ENCODE results near the gene GMDS.

The GMDS gene

GRCh38 chr6:1878330-1878729, 367.1 kb downstream of the GMDS start:
- Histone ChIP-seq H3K27me3 (ENCODE audit: low read depth) (no peaks in the 10 kb centered on the region), H3K4me1 (peaks cover 9% of the 10 kb centered on the region), H3K9me3 (no peaks in the 10 kb centered on the region), H3K4me3 (no peak overlapping the region), H3K36me3 (replicated peaks) (no peaks in the 10 kb centered on the region)
- in situ Hi-C loops (cut with MboI; ENCODE audit: low sequenced_read_pairs): no loop called here
- no peak for DNase-seq (ENCODE audit: low spot score in 2 of 2)

- in situ Hi-C loops (cut with MboI; ENCODE audit: low sequenced_read_pairs): no loop called here
- Histone ChIP-seq H3K27me3 (ENCODE audit: low read depth) (no peaks in the 10 kb centered on the region), H3K9me3 (no peaks in the 10 kb centered on the region), H3K4me1 (peaks cover 16% of the 10 kb centered on the region), H3K4me3 (no peak overlapping the region), H3K36me3 (replicated peaks) (no peaks in the 10 kb centered on the region)
- no peak for DNase-seq (ENCODE audit: low spot score in 2 of 2)
Measured at GRCh38 chr6:1873781-1874180, 371.6 kb downstream of the GMDS start.

DNA sequence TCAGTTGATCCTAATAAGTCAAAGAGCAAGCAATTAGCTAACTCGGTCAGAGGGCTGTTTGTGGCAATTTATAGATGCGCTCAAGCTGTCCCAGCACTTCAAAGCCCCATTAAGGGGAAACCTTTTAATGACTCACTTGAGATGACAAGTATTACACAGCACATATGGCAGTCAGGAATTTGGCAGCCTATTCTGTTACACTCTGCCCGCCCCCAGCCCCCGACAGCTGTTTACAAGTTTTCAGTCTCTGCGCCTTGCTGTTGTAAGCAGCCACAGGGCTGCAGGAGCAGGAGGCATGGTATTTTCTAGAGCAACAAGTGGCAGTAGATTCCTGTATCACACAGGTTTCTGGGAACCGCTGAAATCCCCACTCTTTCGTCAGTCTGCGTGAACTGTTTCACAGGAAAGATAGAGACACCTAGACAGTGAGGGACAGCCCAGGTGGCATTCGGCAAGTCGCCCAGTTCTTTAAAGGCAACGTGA, 372.7 kb downstream of the GMDS start:
- Histone ChIP-seq H3K27me3 (ENCODE audit: low read depth) (no peaks in the 10 kb centered on the region), H3K4me3 (no peak overlapping the region), H3K4me1 (peaks cover 16% of the 10 kb centered on the region), H3K9me3 (no peaks in the 10 kb centered on the region), H3K36me3 (replicated peaks) (no peaks in the 10 kb centered on the region)
- DNase-seq (ENCODE audit: low spot score in 2 of 2): peak in 1 of 2 experiments; percentile 33
- in situ Hi-C loops (cut with MboI; ENCODE audit: low sequenced_read_pairs): no loop called here

- in situ Hi-C loops (cut with MboI; ENCODE audit: low sequenced_read_pairs): no loop called here
- Histone ChIP-seq H3K36me3 (replicated peaks) (no peaks in the 10 kb centered on the region), H3K4me3 (no peak overlapping the region), H3K27me3 (ENCODE audit: low read depth) (no peaks in the 10 kb centered on the region), H3K4me1 (peaks cover 16% of the 10 kb centered on the region), H3K9me3 (no peaks in the 10 kb centered on the region)
- no peak for DNase-seq (ENCODE audit: low spot score in 2 of 2)
Measured at GRCh38 chr6:1871724-1872315, 373.6 kb downstream of the GMDS start.

DNA sequence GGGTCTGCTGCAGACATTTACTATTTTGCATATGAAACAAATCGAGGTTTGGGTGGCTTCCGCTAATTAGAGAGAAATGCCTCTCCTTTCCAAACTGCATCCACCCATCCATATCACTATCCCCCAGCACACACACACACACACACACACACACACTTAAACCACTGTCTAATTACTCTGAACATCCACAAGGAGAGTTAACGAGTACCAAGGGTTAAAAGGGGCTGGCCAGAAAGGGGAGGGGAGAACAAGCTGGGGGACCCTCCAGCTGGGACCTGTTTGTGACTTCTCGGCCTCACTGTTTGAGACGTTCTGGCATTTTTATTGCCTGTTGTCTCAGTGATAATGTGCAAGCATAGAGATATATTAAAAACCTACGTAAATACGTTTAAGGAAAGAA, 374.5 kb downstream of the GMDS start:
- no peaks in the 10 kb centered on the region for H3K27me3 ChIP-seq (ENCODE audit: low read depth)
- no peaks in the 10 kb centered on the region for H3K9me3 ChIP-seq
- H3K4me1 ChIP-seq: peaks cover 17% of the 10 kb centered on the region
- no peak for DNase-seq (ENCODE audit: low spot score in 2 of 2)
- no peaks in the 10 kb centered on the region for H3K36me3 ChIP-seq (replicated peaks)
- H3K4me3 ChIP-seq: no peak overlapping the region
- in situ Hi-C loops (cut with MboI; ENCODE audit: low sequenced_read_pairs): no loop called here

DNA sequence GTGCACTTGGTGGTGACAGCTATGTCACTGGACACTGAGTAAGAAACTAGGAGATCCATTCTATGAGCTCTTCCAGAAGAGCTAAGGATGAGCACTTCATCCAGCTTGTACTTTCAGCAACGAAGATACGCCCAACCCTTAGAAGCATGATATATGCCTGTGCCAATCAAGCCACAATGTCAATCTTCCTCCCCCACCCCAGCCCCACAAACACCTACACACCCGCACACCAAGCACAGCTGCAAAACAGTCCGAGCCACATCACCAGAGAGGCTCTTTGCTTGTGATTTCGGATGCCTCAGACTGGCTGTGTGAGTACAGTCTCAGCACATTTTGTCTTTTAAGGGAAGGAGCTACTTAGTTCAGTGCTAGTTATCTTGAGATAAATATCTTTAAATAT, 375.2 kb downstream of the GMDS start:
- in situ Hi-C loops (cut with MboI; ENCODE audit: low sequenced_read_pairs): no loop called here
- H3K4me1 ChIP-seq: peaks cover 18% of the 10 kb centered on the region
- no peaks in the 10 kb centered on the region for H3K27me3 ChIP-seq (ENCODE audit: low read depth)
- H3K9me3 ChIP-seq: no peaks in the 10 kb centered on the region
- no peak for DNase-seq (ENCODE audit: low spot score in 2 of 2)
- H3K4me3 ChIP-seq: no peak overlapping the region
- no peaks in the 10 kb centered on the region for H3K36me3 ChIP-seq (replicated peaks)

DNA sequence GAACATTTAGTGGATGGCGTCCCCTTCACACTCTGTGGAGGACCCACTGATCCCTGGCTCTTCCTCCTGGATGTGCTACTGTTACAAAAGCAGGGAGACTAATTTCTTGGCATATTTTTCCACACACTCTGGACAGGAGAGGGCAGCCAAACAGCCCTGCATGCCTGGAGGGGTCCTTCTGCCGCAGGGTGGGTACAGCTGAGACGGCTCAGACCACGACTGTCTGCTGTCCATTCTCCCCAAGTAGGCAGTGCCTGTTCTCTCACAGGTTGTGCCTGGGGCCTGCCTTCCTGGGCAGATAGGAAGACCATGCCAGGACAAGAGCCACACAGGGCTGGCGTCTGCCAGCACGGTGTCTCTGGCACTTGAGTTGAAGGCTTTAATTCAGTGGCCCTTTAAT, 375.6 kb downstream of the GMDS start:
- Histone ChIP-seq H3K4me1 (peaks cover 18% of the 10 kb centered on the region), H3K36me3 (replicated peaks) (no peaks in the 10 kb centered on the region), H3K4me3 (no peak overlapping the region), H3K9me3 (no peaks in the 10 kb centered on the region), H3K27me3 (ENCODE audit: low read depth) (no peaks in the 10 kb centered on the region)
- DNase-seq (ENCODE audit: low spot score in 2 of 2): no peak
- in situ Hi-C loops (cut with MboI; ENCODE audit: low sequenced_read_pairs): no loop called here

DNA sequence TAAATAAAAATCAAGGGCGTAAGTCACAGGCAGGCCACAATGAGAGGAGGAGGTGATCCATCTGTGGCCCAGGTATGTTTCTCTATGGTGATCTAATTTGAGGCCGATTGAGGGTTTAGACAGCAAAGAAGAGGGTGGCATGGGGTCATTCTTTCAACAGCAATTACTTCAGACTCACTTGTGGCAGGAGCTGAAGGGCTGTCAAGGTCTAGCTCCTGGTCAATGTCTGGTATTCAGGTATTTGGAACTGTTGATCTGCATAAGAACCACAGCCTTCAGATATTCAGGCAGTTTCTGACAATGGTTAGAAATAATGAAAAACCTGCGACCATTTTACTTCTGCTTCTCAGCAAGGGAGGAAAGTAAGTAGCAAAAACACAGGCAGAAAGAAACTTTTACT, 376.1 kb downstream of the GMDS start:
- Histone ChIP-seq H3K27me3 (ENCODE audit: low read depth) (no peaks in the 10 kb centered on the region), H3K4me1 (peaks cover 18% of the 10 kb centered on the region), H3K4me3 (no peak overlapping the region), H3K9me3 (no peaks in the 10 kb centered on the region), H3K36me3 (replicated peaks) (no peaks in the 10 kb centered on the region)
- in situ Hi-C loops (cut with MboI; ENCODE audit: low sequenced_read_pairs): no loop called here
- no peak for DNase-seq (ENCODE audit: low spot score in 2 of 2)

DNA sequence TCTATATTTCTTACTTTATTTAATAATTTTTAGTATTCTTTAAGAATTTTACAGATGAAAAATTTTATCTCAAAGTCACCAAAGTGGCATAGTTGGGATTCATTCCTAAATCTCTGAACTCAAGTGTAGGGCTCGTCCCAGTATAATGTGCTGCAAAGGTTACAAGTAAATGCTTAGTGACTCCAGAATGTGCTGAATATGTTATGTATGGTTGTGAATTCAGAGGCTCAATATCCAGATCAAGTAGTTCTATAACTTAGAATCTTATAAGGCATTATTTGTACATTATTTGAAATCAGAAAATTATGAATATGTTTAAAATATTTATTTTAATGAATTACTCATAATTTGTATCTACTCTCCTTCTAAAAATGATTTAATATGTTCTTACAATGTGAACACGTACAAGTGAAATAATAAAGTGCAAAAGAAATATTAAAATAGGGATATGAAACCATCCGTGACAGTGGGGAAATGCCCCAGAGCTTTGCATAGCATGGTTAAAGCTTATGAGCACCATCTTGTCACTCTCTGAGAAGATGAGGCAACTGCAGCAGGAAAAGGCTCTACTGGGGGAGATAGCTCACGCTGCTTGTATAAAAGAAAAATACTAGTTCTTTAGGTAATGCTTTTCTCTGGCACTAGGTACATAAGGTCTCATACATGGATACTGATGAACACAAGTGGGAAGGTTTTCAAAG, 376.7 kb downstream of the GMDS start:
- Histone ChIP-seq H3K27me3 (ENCODE audit: low read depth) (no peaks in the 10 kb centered on the region), H3K9me3 (no peaks in the 10 kb centered on the region), H3K4me3 (no peak overlapping the region), H3K4me1 (peaks cover 18% of the 10 kb centered on the region), H3K36me3 (replicated peaks) (no peaks in the 10 kb centered on the region)
- no peak for DNase-seq (ENCODE audit: low spot score in 2 of 2)
- in situ Hi-C loops (cut with MboI; ENCODE audit: low sequenced_read_pairs): no loop called here

DNA sequence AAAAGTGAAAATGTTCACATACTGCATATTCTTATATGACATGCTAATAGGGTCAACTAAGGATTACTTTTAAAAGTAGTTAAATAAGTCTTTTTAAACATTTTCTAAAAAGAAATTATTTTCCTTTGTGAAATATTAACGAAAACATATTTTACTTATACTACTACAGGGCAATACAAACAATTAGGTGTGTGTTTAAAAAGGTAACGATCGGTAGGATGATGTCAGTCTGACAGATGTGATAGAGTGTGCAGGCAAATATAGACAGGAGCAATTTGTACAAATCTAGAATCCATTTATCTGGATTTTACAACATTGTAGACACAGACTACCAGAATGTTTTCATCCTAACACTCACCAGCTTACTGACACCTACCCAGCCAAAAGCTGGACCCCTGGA, 378.2 kb downstream of the GMDS start:
- in situ Hi-C loops (cut with MboI; ENCODE audit: low sequenced_read_pairs): no loop called here
- H3K4me1 ChIP-seq: peaks cover 18% of the 10 kb centered on the region

DNA sequence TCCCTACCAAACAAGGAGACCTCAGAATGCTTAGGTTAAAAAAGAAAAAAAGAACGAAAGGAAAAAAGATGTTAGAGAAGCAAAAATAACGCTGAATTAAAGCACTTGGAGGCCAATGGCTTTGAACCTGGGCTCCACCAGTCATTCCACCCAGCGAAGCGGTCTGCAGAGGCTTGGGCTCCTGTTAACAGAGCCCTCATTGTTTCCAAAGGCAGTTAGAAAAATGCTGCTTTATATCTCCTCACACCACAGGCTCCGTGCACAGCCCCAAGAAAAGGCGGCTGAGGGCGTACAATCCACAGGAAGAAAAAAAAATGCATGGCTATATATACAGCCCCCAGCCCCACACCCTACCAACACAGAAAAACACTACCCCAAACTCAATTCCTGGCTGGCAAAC, 379.8 kb downstream of the GMDS start:
- no peaks in the 10 kb centered on the region for H3K36me3 ChIP-seq (replicated peaks)
- H3K9me3 ChIP-seq: no peaks in the 10 kb centered on the region
- H3K27me3 ChIP-seq (ENCODE audit: low read depth): no peaks in the 10 kb centered on the region
- in situ Hi-C loops (cut with MboI; ENCODE audit: low sequenced_read_pairs): no loop called here
- peaks cover 14% of the 10 kb centered on the region for H3K4me1 ChIP-seq
- H3K4me3 ChIP-seq: no peak overlapping the region
- DNase-seq (ENCODE audit: low spot score in 2 of 2): no peak

More for the DNA sequence above, 378.2 kb downstream of the GMDS start:
- Histone ChIP-seq H3K27me3 (ENCODE audit: low read depth) (no peaks in the 10 kb centered on the region), H3K4me3 (no peak overlapping the region), H3K36me3 (replicated peaks) (no peaks in the 10 kb centered on the region), H3K9me3 (no peaks in the 10 kb centered on the region)
- no peak for DNase-seq (ENCODE audit: low spot score in 2 of 2)

DNA sequence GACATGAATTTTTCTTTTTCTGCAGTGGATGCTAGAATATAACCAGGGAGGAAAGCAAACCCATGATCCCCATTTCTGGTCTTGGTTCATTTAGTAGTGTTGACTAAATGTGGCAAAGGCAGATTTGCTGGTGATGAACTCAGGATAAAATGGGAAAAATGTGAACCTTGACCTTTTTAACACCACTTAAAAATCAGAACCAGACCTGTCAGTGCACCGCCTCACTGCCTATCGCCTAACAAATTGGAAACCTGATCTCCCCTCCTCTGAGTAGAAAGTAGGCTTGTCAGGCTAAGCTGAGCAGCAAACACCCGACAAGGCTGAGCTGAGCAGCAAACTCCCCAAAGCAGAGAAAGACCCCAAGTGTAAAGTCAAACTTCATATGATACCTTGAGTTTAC, 380.9 kb downstream of the GMDS start:
- Histone ChIP-seq H3K27me3 (ENCODE audit: low read depth) (no peaks in the 10 kb centered on the region), H3K4me3 (no peak overlapping the region), H3K36me3 (replicated peaks) (no peaks in the 10 kb centered on the region), H3K9me3 (no peaks in the 10 kb centered on the region), H3K4me1 (peaks cover 11% of the 10 kb centered on the region)
- DNase-seq (ENCODE audit: low spot score in 2 of 2): no peak
- in situ Hi-C loops (cut with MboI; ENCODE audit: low sequenced_read_pairs): no loop called here

DNA sequence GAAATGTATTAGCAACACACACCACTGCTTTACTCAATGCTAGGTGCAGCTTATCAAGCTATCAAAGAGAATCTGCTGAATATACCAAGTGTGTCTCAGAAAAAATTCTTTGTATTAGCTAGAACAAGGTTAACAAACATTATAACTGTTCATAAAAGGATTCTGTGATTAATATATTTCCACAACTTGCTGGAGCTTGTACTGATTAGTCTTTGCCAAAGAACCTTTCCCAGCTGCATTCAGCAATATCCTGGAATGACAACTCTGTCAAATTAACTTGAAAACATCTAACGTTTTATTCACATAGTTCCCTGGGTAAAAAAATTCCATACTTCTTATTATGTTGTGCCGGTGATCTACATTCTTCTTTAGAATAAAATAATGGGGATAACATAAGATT, 383.0 kb downstream of the GMDS start:
- peaks cover 19% of the 10 kb centered on the region for H3K4me1 ChIP-seq
- H3K4me3 ChIP-seq: no peak overlapping the region
- no peaks in the 10 kb centered on the region for H3K27me3 ChIP-seq (ENCODE audit: low read depth)
- in situ Hi-C loops (cut with MboI; ENCODE audit: low sequenced_read_pairs): no loop called here
- H3K36me3 ChIP-seq (replicated peaks): no peaks in the 10 kb centered on the region
- H3K9me3 ChIP-seq: no peaks in the 10 kb centered on the region
- DNase-seq (ENCODE audit: low spot score in 2 of 2): no peak

- no peak for DNase-seq (ENCODE audit: low spot score in 2 of 2)
- Histone ChIP-seq H3K4me1 (peaks cover 26% of the 10 kb centered on the region), H3K4me3 (no peak overlapping the region), H3K27me3 (ENCODE audit: low read depth) (no peaks in the 10 kb centered on the region), H3K9me3 (no peaks in the 10 kb centered on the region), H3K36me3 (replicated peaks) (no peaks in the 10 kb centered on the region)
- in situ Hi-C loops (cut with MboI; ENCODE audit: low sequenced_read_pairs): no loop called here
Measured at GRCh38 chr6:1860756-1861348, 384.6 kb downstream of the GMDS start.
